Heart right ventricle (tissue), 16 donors: ENCODE measurements around the gene COL6A2. TPM values are rescaled to one million over a fixed set of nuclear protein-coding genes. Genes with fewer than 3 reads are reported as not detected.

Experiments used
- ATAC-seq, 8 donors: fragments of 200-7000 bp; cut with Tn5 transposase; one replicate each; pipeline ENCODE4 v1.9.1; 2020; ENCODE audit warnings: mild to moderate bottlenecking in 8 of 8, moderate library complexity in 8 of 8, moderate number of reproducible peaks in 1 of 8
- DNase-seq, 2 donors: peaks; one replicate each; pipeline ENCODE4 v3.0.0-alpha.2; 2020
- H3K27ac ChIP-seq, 10 donors: fragments of 200-600 bp; sonication (generic) in 2 of 10; one replicate each; pipeline versions ENCODE4 v1.5.0 to v1.8.0; 2020 to 2022; ENCODE audit warnings: mild to moderate bottlenecking in 3 of 10
- H3K27me3 ChIP-seq, 7 donors: fragments of 200-600 bp; one replicate each; pipeline ENCODE4 v1.8.0; 2021 to 2022; ENCODE audit warnings: mild to moderate bottlenecking in 2 of 7
- H3K36me3 ChIP-seq, 9 donors: fragments of 200-600 bp; sonication (generic) in 1 of 9; one replicate each; pipeline versions ENCODE4 v1.5.0 to v1.8.0; 2020 to 2022; ENCODE audit warnings: mild to moderate bottlenecking in 2 of 9
- H3K4me1 ChIP-seq, 9 donors: fragments of 200-600 bp; sonication (generic) in 1 of 9; one replicate each; pipeline versions ENCODE4 v1.5.0 to v1.8.0; 2020 to 2022; ENCODE audit warnings: mild to moderate bottlenecking in 4 of 9
- H3K4me3 ChIP-seq, 10 donors: fragments of 200-600 bp; sonication (generic) in 2 of 10; one replicate each; pipeline versions ENCODE4 v1.5.0 to v1.8.0; 2020 to 2022; ENCODE audit warnings: mild to moderate bottlenecking in 7 of 10, moderate library complexity in 2 of 10
- H3K9me3 ChIP-seq, 11 donors: fragments of 200-600 bp in 10 of 11; sonication (generic) in 2 of 11; one replicate each; pipeline versions ENCODE4 v1.5.0 to v1.8.0; 2013 to 2022; ENCODE audit warnings: mild to moderate bottlenecking in 2 of 11, control low read depth in 1 of 11, moderate library complexity in 1 of 11
- CTCF ChIP-seq, 9 donors: fragments of 200-600 bp; sonication (generic) in 2 of 9; IDR thresholded peaks; one replicate each; pipeline versions ENCODE4 v1.5.0 to v1.8.0; 2021 to 2022; ENCODE audit warnings: antibody characterized with exemption in 9 of 9, mild to moderate bottlenecking in 5 of 9, moderate library complexity in 1 of 9
- WGBS, 2 donors: extraction: QIAGEN DNeasy Blood & Tissue Kit; methylation state at CpG; one replicate each; pipeline ENCODE4 v1.1.7; 2013; ENCODE audit warnings: inconsistent platforms in 1 of 2; 5-methylcytosine and 5-hydroxymethylcytosine counted together
- intact Hi-C, 10 donors: fragments of 100-400 bp; cut with DNase I; formaldehyde crosslinking; loops; one replicate each; pipeline versions ENCODE4 v1.11.1 to v1.14.2; 2022
- polyA plus RNA-seq, 2 donors: library from polyadenylated mRNA; stranded (reverse); fragments of 200-250 nt; gene quantifications; one replicate each; pipeline ENCODE4 v1.2.3, GENCODE V29; 2013
- total RNA-seq, 10 donors: library from RNA; stranded (reverse); fragmentation: NEBNext Ultra II Directional in 3 of 10; extraction: Animal tissue kit (Norgen Biotek cat#: 25700) in 3 of 10; gene quantifications; one replicate each; pipeline versions ENCODE4 v1.2.1 to v1.2.4, GENCODE V29; 2021 to 2023
- donor health status: Arrhythmogenic right ventricular cardiomyopathy.
- donor health status: ischemic (EF 13 %, LVEDD 7.1; RV severe dilation, severe dysfunction).
- donor health status: healthy with polysubstance abuse.
- donor health status: DM: no; HTN: yes; CAD: no.
- donor health status: DM: no; HTN: no; CAD: no.
- donor health status: ischemic (EF 25% LVEDD 6.9; RV normal size, moderate dysfunction).
- donor health status: ischemic (EF 25% LVEDD 5.7; RV mildly dilated, moderate dysfunction).
- donor health status: healthy.
- donor health status: DM: yes; HTN: yes; CAD: no.
- donor health status: Ischemic cardiomyopathy.
- donor health status: ischemic (EF 35%, LVEDD 5.7; RV mildly dilated, moderate dysfunction).
- donor health status: nonischemic (EF 11% LVEDD 7.7; RV severe dilation, severe dysfunction).
- donor health status: DM: yes; HTN: yes; CAD: no.
- donor health status: PGD.
- donor health status: ischemic (EF 29% LVEDD 5.4; RV normal size, mild dysfunction).
- donor health status: nonischemic (EF 23%, LVEDD 6.1; RV moderate dilation, normal function).

The COL6A2 gene
- total and polyA plus RNA-seq, 12 donors = 76.6 to 370 (median 162) TPM

- H3K27ac ChIP-seq = peak overlapping the region in 9 of 10 donors; percentile 47 to 87 (median 77)
- H3K36me3 ChIP-seq = peaks cover 0 to 59% (median 5%) of the 10 kb centered on the region in 9 donors
- no peak for TF ChIP-seq CTCF (IDR thresholded peaks at IDR 0.05)
- WGBS, 2 donors = 77 to 84% methylated on average over 45 of the region's 45 CpGs
- H3K9me3 ChIP-seq = no peaks in the 10 kb centered on the region
- intact Hi-C loops = no loop called here
- DNase-seq = peak in 1 of 2 donors; percentile 25
- H3K27me3 ChIP-seq = no peaks in the 10 kb centered on the region
- no peak overlapping the region for H3K4me3 ChIP-seq
- peaks cover 0 to 18% (median 11%) of the 10 kb centered on the region in 9 donors for H3K4me1 ChIP-seq
- peak in 4 of 8 donors; percentile 3 to 15 (median 8) for ATAC-seq
These were observed 31.1 kb downstream of the COL6A2 start for GRCh38 chr21:46128933-46129571.

GRCh38 chr21:46129846-46130651 lies 32.1 kb downstream of the COL6A2 start:
- WGBS, 2 donors = 81 to 88% methylated on average over 27 of the region's 27 CpGs
- Histone ChIP-seq H3K36me3 (peaks cover 0 to 49% (median 5%) of the 10 kb centered on the region in 9 donors), H3K4me1 (peaks cover 0 to 18% (median 11%) of the 10 kb centered on the region in 9 donors), H3K9me3 (no peaks in the 10 kb centered on the region), H3K27ac (peak overlapping the region in 1 of 10 donors; percentile 17), H3K4me3 (no peak overlapping the region), H3K27me3 (no peaks in the 10 kb centered on the region)
- DNase-seq (peak in 1 of 2 donors; percentile 20), ATAC-seq (no peak)
- no peak for TF ChIP-seq CTCF (IDR thresholded peaks at IDR 0.05)
- intact Hi-C loops = no loop called here

GRCh38 chr21:46130831-46131587 lies 33.1 kb downstream of the COL6A2 start:
- ATAC-seq (peak in 4 of 8 donors; percentile 2 to 13 (median 6)), DNase-seq (peak in 1 of 2 donors; percentile 31)
- Histone ChIP-seq H3K27ac (no peak overlapping the region), H3K36me3 (peaks cover 0 to 40% (median 3%) of the 10 kb centered on the region in 9 donors), H3K4me3 (no peak overlapping the region), H3K27me3 (no peaks in the 10 kb centered on the region), H3K4me1 (peaks cover 0 to 18% (median 11%) of the 10 kb centered on the region in 9 donors), H3K9me3 (no peaks in the 10 kb centered on the region)
- TF ChIP-seq CTCF (IDR thresholded peaks at IDR 0.05) = no peak
- 64 to 67% methylated on average over 22 of the region's 22 CpGs for WGBS, 2 donors
- intact Hi-C loops = no loop called here

- 93 to 94% methylated on average over 4 of the region's 4 CpGs for WGBS, 2 donors
- Histone ChIP-seq H3K4me3 (no peak overlapping the region), H3K27ac (no peak overlapping the region), H3K9me3 (no peaks in the 10 kb centered on the region), H3K4me1 (peaks cover 0 to 18% (median 12%) of the 10 kb centered on the region in 9 donors), H3K36me3 (peaks cover 0 to 35% (median 0%) of the 10 kb centered on the region in 9 donors), H3K27me3 (no peaks in the 10 kb centered on the region)
- intact Hi-C loops = no loop called here
- TF ChIP-seq CTCF (IDR thresholded peaks at IDR 0.05) = no peak
- ATAC-seq (peak in 2 of 8 donors; percentile 1 to 3), DNase-seq (no peak)
These were observed 33.6 kb downstream of the COL6A2 start for GRCh38 chr21:46131588-46131837.
